Activated CD8-positive, alpha-beta T cell treated with anti-CD3 and anti-CD28 coated beads for 36 hours (primary cell): ENCODE results near the gene CLIC6. TPM values are rescaled to one million over a fixed set of nuclear protein-coding genes. Genes with fewer than 3 reads are reported as not detected.
A peak's percentile ranks its signal among the peaks of the same experiment; 100 is the strongest.

Experiments
- ATAC-seq: fragments of 200-7000 bp; cut with Tn5 transposase; one replicate; pipeline ENCODE4 v1.10.0; 2021; ENCODE audit warnings: mild to moderate bottlenecking, moderate library complexity
- CTCF ChIA-PET: fragments of 350-600 bp; sonication (Branson Sonifier 250); formaldehyde crosslinking; loops from one replicate; lab custom pipeline; 2021; ENCODE audit warnings: antibody characterized with exemption; lab: Charles Lee
- POLR2A ChIA-PET: fragments of 350-600 bp; sonication (Branson Sonifier 250); formaldehyde crosslinking; loops from one replicate; lab custom pipeline; 2021; ENCODE audit warnings: antibody characterized with exemption; lab: Charles Lee
- DNase-seq: peaks from one replicate; pipeline ENCODE4 v3.0.0-alpha.2; 2020
- H3K27ac Mint-ChIP-seq: one replicate; pipeline ENCODE4 v1.8.0; 2021; ENCODE audit warnings: mild to moderate bottlenecking, mixed read lengths
- H3K27me3 Mint-ChIP-seq: one replicate; pipeline ENCODE4 v1.8.0; 2021; ENCODE audit warnings: mixed read lengths
- H3K36me3 Mint-ChIP-seq: one replicate; pipeline ENCODE4 v1.8.0; 2021; ENCODE audit warnings: low read depth, mixed read lengths
- H3K4me1 Mint-ChIP-seq: one replicate; pipeline ENCODE4 v1.8.0; 2021; ENCODE audit warnings: low read depth, mixed read lengths
- H3K4me3 Mint-ChIP-seq: one replicate; pipeline ENCODE4 v1.8.0; 2021; ENCODE audit warnings: mild to moderate bottlenecking, moderate library complexity, mixed read lengths
- H3K9me3 Mint-ChIP-seq: one replicate; pipeline ENCODE4 v1.8.0; 2021; ENCODE audit warnings: mixed read lengths
- intact Hi-C: fragments of 100-400 bp; cut with micrococcal nuclease; formaldehyde crosslinking; loops from one replicate; pipeline ENCODE4 v1.10.0; 2022
- total RNA-seq, 2 experiments: library from RNA; stranded (reverse); gene quantifications; one replicate each; pipeline ENCODE4 v1.2.3, GENCODE V29; 2021
- TF ChIP-seq, protein P1 (sequence below): fragments of 200-600 bp; IDR thresholded peaks from one replicate; pipeline ENCODE4 v1.8.0; 2022; ENCODE audit warnings: antibody characterized with exemption, mild to moderate bottlenecking

Gene CLIC6
- total RNA-seq, 2 experiments from 2014 or later: 0.54 to 0.58 TPM

DNA sequence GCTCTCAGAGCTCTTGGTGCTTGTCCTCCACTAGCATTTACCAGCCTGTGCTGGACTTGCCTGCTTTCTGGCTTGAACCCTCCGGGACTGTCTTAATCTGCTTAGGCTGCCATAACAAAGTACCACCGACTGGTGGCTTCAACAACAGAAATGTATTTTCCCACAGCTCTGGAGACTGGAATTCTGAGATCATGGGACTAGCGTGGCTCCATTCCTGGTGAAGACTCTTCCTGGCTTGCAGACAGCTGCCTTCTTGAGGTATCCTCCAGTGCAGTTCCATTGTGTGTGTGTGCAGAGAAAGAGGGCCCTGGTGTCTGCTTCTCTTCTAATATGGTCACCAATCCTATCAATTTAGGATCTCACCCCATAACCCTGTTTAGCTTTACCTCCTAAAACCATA, 31.8 kb upstream of the CLIC6 start:
- no peaks in the 10 kb centered on the region for H3K36me3 Mint-ChIP-seq
- no peak for DNase-seq
- no peak for ATAC-seq
- no peaks in the 10 kb centered on the region for H3K9me3 Mint-ChIP-seq
- intact Hi-C loops: no loop called here
- peaks cover 17% of the 10 kb centered on the region for H3K4me1 Mint-ChIP-seq
- no peaks in the 10 kb centered on the region for H3K27me3 Mint-ChIP-seq
- TF ChIP-seq, protein P1, sequence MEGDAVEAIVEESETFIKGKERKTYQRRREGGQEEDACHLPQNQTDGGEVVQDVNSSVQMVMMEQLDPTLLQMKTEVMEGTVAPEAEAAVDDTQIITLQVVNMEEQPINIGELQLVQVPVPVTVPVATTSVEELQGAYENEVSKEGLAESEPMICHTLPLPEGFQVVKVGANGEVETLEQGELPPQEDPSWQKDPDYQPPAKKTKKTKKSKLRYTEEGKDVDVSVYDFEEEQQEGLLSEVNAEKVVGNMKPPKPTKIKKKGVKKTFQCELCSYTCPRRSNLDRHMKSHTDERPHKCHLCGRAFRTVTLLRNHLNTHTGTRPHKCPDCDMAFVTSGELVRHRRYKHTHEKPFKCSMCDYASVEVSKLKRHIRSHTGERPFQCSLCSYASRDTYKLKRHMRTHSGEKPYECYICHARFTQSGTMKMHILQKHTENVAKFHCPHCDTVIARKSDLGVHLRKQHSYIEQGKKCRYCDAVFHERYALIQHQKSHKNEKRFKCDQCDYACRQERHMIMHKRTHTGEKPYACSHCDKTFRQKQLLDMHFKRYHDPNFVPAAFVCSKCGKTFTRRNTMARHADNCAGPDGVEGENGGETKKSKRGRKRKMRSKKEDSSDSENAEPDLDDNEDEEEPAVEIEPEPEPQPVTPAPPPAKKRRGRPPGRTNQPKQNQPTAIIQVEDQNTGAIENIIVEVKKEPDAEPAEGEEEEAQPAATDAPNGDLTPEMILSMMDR: no peak
- ChIA-PET CTCF (interaction anchor here (1.2 to 2.0 kb wide), 3 partner anchors 11 to 275 kb away, joined by 3 to 5 read pairs (median 4); no protein-coding TSS in a partner anchor), POLR2A (no interaction called here)
- no peak overlapping the region for H3K27ac Mint-ChIP-seq
- H3K4me3 Mint-ChIP-seq: no peak overlapping the region

DNA sequence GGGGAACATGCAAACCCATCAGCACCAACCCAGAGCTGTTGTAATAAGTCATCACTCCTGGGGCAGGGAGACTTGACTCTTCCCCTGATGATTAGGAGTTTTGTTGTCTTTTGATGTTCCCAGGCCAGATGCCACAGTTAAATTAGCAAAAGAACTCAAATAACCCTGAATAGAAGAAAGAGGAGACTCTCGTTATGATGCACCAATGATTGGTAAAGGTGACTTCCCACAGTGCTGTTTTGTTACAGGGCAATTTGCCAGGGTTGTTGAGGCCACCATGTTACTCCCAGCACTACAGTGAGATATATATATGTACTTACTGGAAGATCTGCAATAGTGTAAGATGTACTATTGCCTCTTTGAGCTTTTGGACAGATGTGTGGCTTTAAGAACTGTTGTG, 29.5 kb upstream of the CLIC6 start:
- intact Hi-C loops: no loop called here
- TF ChIP-seq, protein P1: no peak
- no peak for ATAC-seq
- Mint-ChIP-seq H3K36me3 (no peaks in the 10 kb centered on the region), H3K27ac (no peak overlapping the region), H3K4me3 (no peak overlapping the region), H3K4me1 (peaks cover 17% of the 10 kb centered on the region), H3K9me3 (no peaks in the 10 kb centered on the region), H3K27me3 (no peaks in the 10 kb centered on the region)
- ChIA-PET POLR2A (no interaction called here), CTCF (interaction anchor here (0.5 to 3.4 kb wide), 6 partner anchors 8 to 577 kb away, joined by 3 to 12 read pairs (median 4); no protein-coding TSS in a partner anchor)
- no peak for DNase-seq

DNA sequence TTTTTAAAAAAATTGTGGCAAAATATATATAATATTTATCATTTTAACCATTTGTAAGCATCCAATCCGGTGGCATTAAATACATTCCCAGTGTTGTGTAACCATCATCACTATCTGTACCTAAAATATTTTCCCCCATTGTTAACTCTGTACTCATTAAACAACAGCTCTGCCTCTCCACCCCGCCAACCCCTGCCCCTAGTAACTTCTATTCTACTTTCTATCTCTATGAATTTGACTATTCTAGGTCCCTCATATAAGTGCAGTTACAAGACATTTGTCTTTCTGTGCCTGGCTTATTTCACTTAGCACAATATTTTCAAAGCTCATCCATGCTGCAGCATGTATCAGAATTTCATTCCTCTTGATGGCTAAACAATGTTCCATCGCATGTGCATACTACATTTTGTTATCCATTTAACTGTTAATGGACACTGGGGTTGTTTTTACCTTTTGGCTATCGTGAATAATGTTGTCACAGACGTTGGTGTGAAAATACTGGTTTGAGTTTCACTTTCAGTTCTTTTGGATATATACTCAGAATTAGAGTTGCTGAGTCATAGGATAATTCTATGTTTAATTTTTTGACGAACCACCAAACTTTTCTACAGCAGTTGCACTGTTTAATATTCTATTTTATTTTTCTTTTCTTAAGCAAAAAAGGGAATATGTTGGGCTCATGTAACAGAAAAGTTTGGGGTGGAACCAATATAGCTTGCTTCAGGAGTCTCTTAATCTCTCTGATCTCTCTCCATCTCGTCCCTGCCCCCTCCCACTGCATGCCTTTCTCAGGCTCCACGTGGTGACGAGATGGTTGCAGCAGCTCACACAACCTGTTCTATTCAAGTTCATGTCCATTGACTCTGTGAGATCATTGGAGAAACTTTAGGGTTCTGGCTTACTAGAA, 28.7 kb upstream of the CLIC6 start:
- DNase-seq (peak; percentile 65), ATAC-seq (peak; percentile 76)
- no peaks in the 10 kb centered on the region for H3K27me3 Mint-ChIP-seq
- peak overlapping the region; percentile 49 for H3K27ac Mint-ChIP-seq
- H3K9me3 Mint-ChIP-seq: no peaks in the 10 kb centered on the region
- TF ChIP-seq, protein P1: no peak
- H3K4me3 Mint-ChIP-seq: peak overlapping the region; percentile 25
- no peaks in the 10 kb centered on the region for H3K36me3 Mint-ChIP-seq
- ChIA-PET POLR2A (no interaction called here), CTCF (interaction anchor here (1.4 to 3.4 kb wide), 3 partner anchors 9 to 28 kb away, joined by 3 to 12 read pairs (median 4); no protein-coding TSS in a partner anchor)
- H3K4me1 Mint-ChIP-seq: peaks cover 17% of the 10 kb centered on the region
- intact Hi-C loops: no loop called here

DNA sequence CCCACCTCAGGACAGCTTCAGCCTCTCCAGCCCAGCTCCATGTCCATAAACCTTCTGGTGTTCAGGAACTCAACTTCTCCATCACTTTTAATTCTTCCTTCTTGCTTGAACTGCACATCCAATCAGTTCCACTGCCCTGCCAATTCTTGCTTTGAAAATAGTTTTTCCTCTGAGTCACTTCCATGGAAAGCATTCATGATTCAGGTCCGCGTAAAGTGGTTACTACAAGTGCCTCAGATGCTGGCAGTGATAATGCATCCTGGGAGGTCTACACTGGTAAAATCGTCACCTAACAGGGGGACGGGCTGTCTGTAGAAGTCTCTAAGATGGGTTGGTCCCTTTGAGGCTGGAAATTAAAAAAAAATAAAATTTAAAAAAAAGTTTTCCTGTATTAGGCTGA, 27.9 kb upstream of the CLIC6 start:
- TF ChIP-seq, protein P1: no peak
- H3K27ac Mint-ChIP-seq: peak overlapping the region; percentile 49
- no peaks in the 10 kb centered on the region for H3K36me3 Mint-ChIP-seq
- intact Hi-C loops: no loop called here
- ChIA-PET CTCF (interaction anchor here (1.1 to 3.4 kb wide), 3 partner anchors 10 to 16 kb away, joined by 3 to 12 read pairs (median 3); no protein-coding TSS in a partner anchor), POLR2A (no interaction called here)
- H3K9me3 Mint-ChIP-seq: no peaks in the 10 kb centered on the region
- peak overlapping the region; percentile 25 for H3K4me3 Mint-ChIP-seq
- H3K4me1 Mint-ChIP-seq: peaks cover 17% of the 10 kb centered on the region
- no peaks in the 10 kb centered on the region for H3K27me3 Mint-ChIP-seq
- ATAC-seq (peak; percentile 35), DNase-seq (no peak)
